ENCODE data around the gene RPUSD1. TPM values are rescaled to one million over a fixed set of nuclear protein-coding genes. Genes with fewer than 3 reads are reported as not detected.

Gene RPUSD1
- total RNA-seq, 1 experiment from 2014 or later, result 48.6 TPM

- WGBS (ENCODE audit: extremely low coverage, insufficient read length, low lambda C conversion rate), result no CpG with 5 or more reads among the region's 7 CpGs
- no peak overlapping the region for H2BK5ac ChIP-seq (ENCODE audit: insufficient read length, low read length)
- no peak overlapping the region for H4K91ac ChIP-seq (ENCODE audit: insufficient read length, low read depth, low read length)
- H3K18ac ChIP-seq (ENCODE audit: insufficient read length, low read depth, low read length), result no peak overlapping the region
- no peak overlapping the region for H2BK15ac ChIP-seq (ENCODE audit: low read depth, low read length)
- H3K4ac ChIP-seq (ENCODE audit: low read depth, low read length), result no peak overlapping the region
- H3T11ph ChIP-seq (ENCODE audit: low read length), result no peak overlapping the region
- no peak overlapping the region for H2BK12ac ChIP-seq (ENCODE audit: insufficient read length, low read depth, low read length)
- H2BK120ac ChIP-seq (ENCODE audit: low read depth, low read length, poor library complexity, severe bottlenecking), result no peak overlapping the region
- H4K5ac ChIP-seq (ENCODE audit: insufficient read length, low read depth, low read length), result no peak overlapping the region
- no peaks in the 10 kb centered on the region for H3K79me1 ChIP-seq (ENCODE audit: insufficient read depth, low read depth, low read length, poor library complexity, severe bottlenecking)
- H3K9me3 ChIP-seq (ENCODE audit: control insufficient read depth, low read depth, low read length), result no peaks in the 10 kb centered on the region
- no peak overlapping the region for H3K9ac ChIP-seq (ENCODE audit: extremely low read depth, insufficient read length, low read length)
- peaks cover 0 to 3% of the 10 kb centered on the region in 2 experiments; a peak in 1 of 5 replicates for H3K9me3 Mint-ChIP-seq
- no peak overlapping the region; the same call in 1 of the 2 replicates for H3K14ac ChIP-seq (ENCODE audit: insufficient read depth, low read length)
- H4K8ac ChIP-seq (replicated peaks; ENCODE audit: insufficient read length, low read depth, low read length), result no peak overlapping the region
- no peak overlapping the region for H2BK20ac ChIP-seq (ENCODE audit: low read depth, low read length, poor library complexity, severe bottlenecking)
- no peak overlapping the region for H3K23ac ChIP-seq (ENCODE audit: insufficient read length, low read depth, low read length)
- no peak for TF ChIP-seq CTCF (conservative IDR thresholded peaks at IDR 0.05)
- H3K27me3 ChIP-seq (ENCODE audit: insufficient read depth, low read length), result peaks cover 5% of the 10 kb centered on the region; the same call in 1 of the 2 replicates
- no peak for DNase-seq
- no peak overlapping the region for H3K56ac ChIP-seq (ENCODE audit: insufficient read length, low read depth, low read length)
- no peaks in the 10 kb centered on the region for H4K20me1 ChIP-seq (ENCODE audit: control insufficient read depth, insufficient read depth, insufficient read length)
- no peaks in the 10 kb centered on the region for H3K4me1 ChIP-seq (ENCODE audit: insufficient read depth, low read length)
- peaks cover 68% of the 10 kb centered on the region for H3K27me3 Mint-ChIP-seq (ENCODE audit: low read depth)
- no peak overlapping the region for H3K27ac ChIP-seq (ENCODE audit: insufficient read length, low read depth, low read length)
- no peak overlapping the region for H2AK5ac ChIP-seq (ENCODE audit: insufficient read length, low read length)
- H3K27ac Mint-ChIP-seq, result no peak overlapping the region
- no peak overlapping the region for H3K4me2 ChIP-seq (ENCODE audit: insufficient read depth, insufficient read length, low read length)
- peaks cover 5 to 11% (median 7%) of the 10 kb centered on the region in 3 experiments; a peak in 4 of 7 replicates for H3K36me3 Mint-ChIP-seq (ENCODE audit: insufficient read depth in 1 of 3, low read depth in 3 of 3)
- no peak overlapping the region for H3K4me3 Mint-ChIP-seq
- no peaks in the 10 kb centered on the region for H3K4me1 Mint-ChIP-seq
- no peaks in the 10 kb centered on the region for H3K79me2 ChIP-seq (ENCODE audit: insufficient read depth, low read length)
- H3K23me2 ChIP-seq (ENCODE audit: insufficient read length, low read depth, low read length, poor library complexity, severe bottlenecking), result peaks cover 4% of the 10 kb centered on the region
- no peak overlapping the region for H2AFZ ChIP-seq (ENCODE audit: low read length)
These were observed 14.3 kb upstream of the RPUSD1 start for GRCh38 chr16:802461-802860.

Measured in H9 (cell line).